Inflammatory macrophage treated with lipopolysaccharide for 1 hour (primary cell): ENCODE measurements around the gene DHX40.
"Not testable (repeated sequence)": the region's sequence is repeated elsewhere in the genome, so short reads cannot be mapped to it uniquely, and the experiment has no call there.

ENCODE experiments used
- DNase-seq, 2 donors: peaks; one replicate each; pipeline ENCODE4 v3.0.0-alpha.2; 2020 to 2022

The DHX40 gene

GRCh38 chr17:59565171-59565958 is at the start of gene DHX40:
Gene DHX40, plus strand, starts transcription at chr17:59565610. Its CDS starts 62 bp downstream, at chr17:59565672.
- peak; percentile 89 to 97 for DNase-seq

- no peak for DNase-seq
Observed at GRCh38 chr17:59516451-59516850, 49.0 kb upstream of the DHX40 start.

GRCh38 chr17:59519132-59519531 is 46.3 kb upstream of the DHX40 start:
- peak in 1 of 2 donors; percentile 43 for DNase-seq

- peak in 1 of 2 donors; percentile 21 for DNase-seq
Observed at GRCh38 chr17:59520251-59520650, 45.2 kb upstream of the DHX40 start.

- peak; percentile 65 to 93 for DNase-seq
Observed at GRCh38 chr17:59521465-59522126, 43.8 kb upstream of the DHX40 start.

- DNase-seq = not testable (repeated sequence)
Observed at GRCh38 chr17:59524930-59525329, 40.5 kb upstream of the DHX40 start.

GRCh38 chr17:59525668-59526067 is 39.7 kb upstream of the DHX40 start:
- DNase-seq = no peak

- DNase-seq = no peak
Observed at GRCh38 chr17:59526451-59526850, 39.0 kb upstream of the DHX40 start.

GRCh38 chr17:59527325-59527917 is 38.0 kb upstream of the DHX40 start:
- no peak for DNase-seq

GRCh38 chr17:59527931-59528330 is 37.5 kb upstream of the DHX40 start:
- DNase-seq = no peak

- no peak for DNase-seq
Observed at GRCh38 chr17:59530531-59530930, 34.9 kb upstream of the DHX40 start.

- peak; percentile 35 to 60 for DNase-seq
Observed at GRCh38 chr17:59533694-59534093, 31.7 kb upstream of the DHX40 start.

- peak in 1 of 2 donors; percentile 25 for DNase-seq
Observed at GRCh38 chr17:59534583-59534982, 30.8 kb upstream of the DHX40 start.

GRCh38 chr17:59538195-59538909 is 27.1 kb upstream of the DHX40 start:
- DNase-seq = no peak

- peak; percentile 13 to 42 for DNase-seq
Observed at GRCh38 chr17:59542960-59543635, 22.3 kb upstream of the DHX40 start.

- DNase-seq = no peak
Observed at GRCh38 chr17:59545942-59546341, 19.5 kb upstream of the DHX40 start.

- DNase-seq = no peak
Observed at GRCh38 chr17:59547131-59547915, 18.1 kb upstream of the DHX40 start.

GRCh38 chr17:59548985-59549384 is 16.4 kb upstream of the DHX40 start:
- DNase-seq = not testable (repeated sequence)

GRCh38 chr17:59550703-59551102 is 14.7 kb upstream of the DHX40 start:
- no peak for DNase-seq

- no peak for DNase-seq
Observed at GRCh38 chr17:59558039-59558438, 7.4 kb upstream of the DHX40 start.

GRCh38 chr17:59558953-59559352 is 6.5 kb upstream of the DHX40 start:
- no peak for DNase-seq

GRCh38 chr17:59561042-59561441 is 4.4 kb upstream of the DHX40 start:
- DNase-seq = peak; percentile 64 to 68
